Heart left ventricle (tissue), 16 donors: Measurements from ENCODE around the gene PACS1. TPM values are rescaled to one million over a fixed set of nuclear protein-coding genes. Genes with fewer than 3 reads are reported as not detected.

Source experiments
- ATAC-seq, 4 donors: fragments of 200-7000 bp; cut with Tn5 transposase; one replicate each; pipeline ENCODE4 v1.9.1; 2020 to 2022; ENCODE audit warnings: moderate library complexity in 4 of 4, mild to moderate bottlenecking in 3 of 4, moderate number of reproducible peaks in 1 of 4
- DNase-seq, 5 donors: peaks; one replicate each; pipeline ENCODE4 v3.0.0-alpha.2; 2020
- H3K27ac ChIP-seq, 12 donors: fragments of 200-600 bp; sonication (generic) in 4 of 12; one replicate each; pipeline versions ENCODE4 v1.5.0 to v1.8.0; 2016 to 2022; ENCODE audit warnings: mild to moderate bottlenecking in 2 of 12
- H3K27me3 ChIP-seq, 9 donors: fragments of 200-600 bp; sonication (generic) in 2 of 9; one replicate each; pipeline versions ENCODE4 v1.5.1 to v1.8.0; 2016 to 2022; ENCODE audit warnings: mild to moderate bottlenecking in 3 of 9
- H3K36me3 ChIP-seq, 9 donors: fragments of 200-600 bp; sonication (generic) in 2 of 9; one replicate each; pipeline versions ENCODE4 v1.5.0 to v1.8.0; 2018 to 2022; ENCODE audit warnings: mild to moderate bottlenecking in 2 of 9
- H3K4me1 ChIP-seq, 12 donors: fragments of 200-600 bp; sonication (generic) in 4 of 12; one replicate each; pipeline versions ENCODE4 v1.5.0 to v1.8.0; 2016 to 2022; ENCODE audit warnings: mild to moderate bottlenecking in 3 of 12
- H3K4me3 ChIP-seq, 12 donors: fragments of 200-600 bp; sonication (generic) in 4 of 12; one replicate each; pipeline versions ENCODE4 v1.5.0 to v1.8.0; 2017 to 2022; ENCODE audit warnings: mild to moderate bottlenecking in 9 of 12, moderate library complexity in 4 of 12
- H3K9me3 ChIP-seq, 12 donors: fragments of 200-600 bp; sonication (generic) in 4 of 12; one replicate each; pipeline versions ENCODE4 v1.5.0 to v1.8.0; 2016 to 2022; ENCODE audit warnings: mild to moderate bottlenecking in 1 of 12
- POLR2A ChIP-seq, 2 donors: fragments of 450-650 bp; IDR thresholded peaks; one replicate each; pipeline ENCODE4 v1.6.1; 2017; ENCODE audit warnings: antibody characterized with exemption in 2 of 2, mild to moderate bottlenecking in 2 of 2, moderate library complexity in 2 of 2
- WGBS, 4 donors: extraction: QIAGEN DNeasy Blood & Tissue Kit in 2 of 4; methylation state at CpG; one replicate each; pipeline versions ENCODE4 v1.1.5 to v1.1.7; 2013 to 2018; 5-methylcytosine and 5-hydroxymethylcytosine counted together
- intact Hi-C, 10 donors: fragments of 100-400 bp; cut with DNase I; formaldehyde crosslinking; loops; one replicate each; pipeline versions ENCODE4 v1.11.1 to v1.14.2; 2022
- polyA plus RNA-seq, 2 donors: library from polyadenylated mRNA; stranded (reverse); fragments of 200-250 nt; gene quantifications; one replicate each; pipeline ENCODE4 v1.2.3, GENCODE V29; 2013
- total RNA-seq, 9 donors: library from RNA; depleted of rRNA in 2 of 9; stranded (reverse); fragments of >200 nt in 2 of 9; fragmentation: NEBNext Ultra II Directional in 3 of 9; extraction: Animal tissue kit (Norgen Biotek cat#: 25700) in 3 of 9; gene quantifications; one replicate each; pipeline versions ENCODE4 v1.1.0 to v1.2.4, GENCODE V29; 2016 to 2023
- TF ChIP-seq, protein P1 (sequence below), 12 donors: fragments of 200-600 bp; sonication (generic) in 4 of 12; IDR thresholded peaks; one replicate each; pipeline versions ENCODE4 v1.5.0 to v1.8.0; 2018 to 2022; ENCODE audit warnings: antibody characterized with exemption in 12 of 12, mild to moderate bottlenecking in 5 of 12
- donor health status: ischemic (EF 13 %, LVEDD 7.1; RV severe dilation, severe dysfunction).
- donor health status: healthy with polysubstance abuse.
- donor health status: DM: no; HTN: yes; CAD: no.
- donor health status: DM: no; HTN: no; CAD: no.
- donor health status: ischemic (EF 25% LVEDD 6.9; RV normal size, moderate dysfunction).
- donor health status: ischemic (EF 25% LVEDD 5.7; RV mildly dilated, moderate dysfunction).
- donor health status: healthy.
- donor health status: DM: yes; HTN: yes; CAD: no.
- donor health status: ischemic (EF 35%, LVEDD 5.7; RV mildly dilated, moderate dysfunction).
- donor health status: nonischemic (EF 11% LVEDD 7.7; RV severe dilation, severe dysfunction).
- donor health status: DM: yes; HTN: yes; CAD: no.
- donor health status: PGD.
- donor health status: ischemic (EF 29% LVEDD 5.4; RV normal size, mild dysfunction).
- donor health status: nonischemic (EF 23%, LVEDD 6.1; RV moderate dilation, normal function).

PACS1 gene
- total and polyA plus RNA-seq, 11 donors: 30.6 to 151 (median 89.8) TPM

DNA sequence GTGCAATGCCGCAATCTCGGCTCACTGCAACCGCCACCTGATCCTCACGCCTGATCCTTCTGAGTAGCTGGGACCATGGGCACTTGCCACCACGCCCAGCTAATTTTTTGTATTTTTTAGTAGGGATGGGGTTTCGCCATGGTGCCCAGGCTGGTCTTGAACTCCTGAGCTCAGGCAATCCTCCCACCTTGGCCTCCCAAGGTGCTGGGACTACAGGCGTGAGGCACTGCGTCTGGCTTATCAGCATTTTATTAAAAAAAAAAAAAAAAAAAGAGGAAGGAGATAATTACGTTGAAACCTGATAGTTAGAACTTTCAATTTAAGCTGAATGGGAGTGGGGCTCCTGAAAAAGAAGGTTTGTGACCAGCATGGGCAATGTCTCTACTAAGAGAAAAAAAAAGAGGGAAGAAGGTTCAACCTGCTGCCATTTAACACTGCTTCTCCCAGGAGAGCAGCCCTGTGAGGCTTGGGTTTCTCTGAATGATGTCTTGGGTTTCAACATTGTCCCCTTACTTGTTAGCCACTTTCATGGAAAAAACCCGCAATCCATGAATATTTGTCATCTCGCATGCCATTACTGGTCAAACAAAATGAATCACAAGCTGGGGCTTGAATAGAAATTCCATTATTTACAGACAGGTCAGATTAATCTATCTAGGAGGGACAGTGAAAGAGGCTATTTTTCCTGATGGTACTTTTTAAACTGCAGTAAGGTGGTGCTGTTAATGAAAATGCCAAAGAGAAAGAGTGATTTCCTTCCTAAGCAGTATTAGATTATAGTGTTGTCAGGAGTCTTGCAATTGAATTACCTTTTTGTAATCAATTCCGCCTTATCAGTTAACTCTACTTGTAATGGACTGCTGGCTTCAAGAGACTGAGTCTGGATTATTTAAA lies 72.5 kb downstream of the PACS1 start:
- 92 to 95% (median 92%) methylated on average over 12 of the region's 12 CpGs for WGBS, 4 donors
- TF ChIP-seq POLR2A (IDR thresholded peaks at IDR 0.05): no peak
- TF ChIP-seq, protein P1, sequence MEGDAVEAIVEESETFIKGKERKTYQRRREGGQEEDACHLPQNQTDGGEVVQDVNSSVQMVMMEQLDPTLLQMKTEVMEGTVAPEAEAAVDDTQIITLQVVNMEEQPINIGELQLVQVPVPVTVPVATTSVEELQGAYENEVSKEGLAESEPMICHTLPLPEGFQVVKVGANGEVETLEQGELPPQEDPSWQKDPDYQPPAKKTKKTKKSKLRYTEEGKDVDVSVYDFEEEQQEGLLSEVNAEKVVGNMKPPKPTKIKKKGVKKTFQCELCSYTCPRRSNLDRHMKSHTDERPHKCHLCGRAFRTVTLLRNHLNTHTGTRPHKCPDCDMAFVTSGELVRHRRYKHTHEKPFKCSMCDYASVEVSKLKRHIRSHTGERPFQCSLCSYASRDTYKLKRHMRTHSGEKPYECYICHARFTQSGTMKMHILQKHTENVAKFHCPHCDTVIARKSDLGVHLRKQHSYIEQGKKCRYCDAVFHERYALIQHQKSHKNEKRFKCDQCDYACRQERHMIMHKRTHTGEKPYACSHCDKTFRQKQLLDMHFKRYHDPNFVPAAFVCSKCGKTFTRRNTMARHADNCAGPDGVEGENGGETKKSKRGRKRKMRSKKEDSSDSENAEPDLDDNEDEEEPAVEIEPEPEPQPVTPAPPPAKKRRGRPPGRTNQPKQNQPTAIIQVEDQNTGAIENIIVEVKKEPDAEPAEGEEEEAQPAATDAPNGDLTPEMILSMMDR (IDR thresholded peaks at IDR 0.05): no peak
- Histone ChIP-seq H3K4me1 (peaks cover 0 to 20% (median 5%) of the 10 kb centered on the region in 12 donors), H3K27me3 (no peaks in the 10 kb centered on the region), H3K9me3 (no peaks in the 10 kb centered on the region), H3K27ac (no peak overlapping the region), H3K4me3 (no peak overlapping the region), H3K36me3 (no peaks in the 10 kb centered on the region)
- intact Hi-C loops: loop anchor here in 1 of 10 donors (10.0 kb wide), 1 partner anchor 62 kb away; no protein-coding TSS in a partner anchor
- ATAC-seq: no peak
- DNase-seq: no peak

- Histone ChIP-seq H3K27ac (no peak overlapping the region), H3K4me1 (peaks cover 0 to 16% (median 4%) of the 10 kb centered on the region in 12 donors), H3K27me3 (no peaks in the 10 kb centered on the region), H3K4me3 (no peak overlapping the region), H3K9me3 (no peaks in the 10 kb centered on the region), H3K36me3 (no peaks in the 10 kb centered on the region)
- DNase-seq (no peak), ATAC-seq (no peak)
- no peak for TF ChIP-seq POLR2A (IDR thresholded peaks at IDR 0.05)
- TF ChIP-seq, protein P1 (IDR thresholded peaks at IDR 0.05): no peak
- 93 to 96% (median 95%) methylated on average over 3 of the region's 3 CpGs for WGBS, 4 donors
- intact Hi-C loops: loop anchor here in 1 of 10 donors (10.0 kb wide), 1 partner anchor 62 kb away; no protein-coding TSS in a partner anchor
Measured at GRCh38 chr11:66143264-66143566, 73.1 kb downstream of the PACS1 start.

- no peak for DNase-seq
- H3K27me3 ChIP-seq: no peaks in the 10 kb centered on the region
- intact Hi-C loops: loop anchor here in 1 of 10 donors (10.0 kb wide), 1 partner anchor 61 kb away; no protein-coding TSS in a partner anchor
- TF ChIP-seq, protein P1 (IDR thresholded peaks at IDR 0.05): no peak
- no peak for TF ChIP-seq POLR2A (IDR thresholded peaks at IDR 0.05)
- H3K9me3 ChIP-seq: no peaks in the 10 kb centered on the region
- WGBS, 4 donors: 93 to 98% (median 96%) methylated on average over 5 of the region's 5 CpGs
- peaks cover 0 to 16% (median 4%) of the 10 kb centered on the region in 12 donors for H3K4me1 ChIP-seq
- ATAC-seq: no peak
- H3K27ac ChIP-seq: no peak overlapping the region
- H3K4me3 ChIP-seq: no peak overlapping the region
- H3K36me3 ChIP-seq: no peaks in the 10 kb centered on the region
Measured at GRCh38 chr11:66143996-66144678, 74.1 kb downstream of the PACS1 start.

DNA sequence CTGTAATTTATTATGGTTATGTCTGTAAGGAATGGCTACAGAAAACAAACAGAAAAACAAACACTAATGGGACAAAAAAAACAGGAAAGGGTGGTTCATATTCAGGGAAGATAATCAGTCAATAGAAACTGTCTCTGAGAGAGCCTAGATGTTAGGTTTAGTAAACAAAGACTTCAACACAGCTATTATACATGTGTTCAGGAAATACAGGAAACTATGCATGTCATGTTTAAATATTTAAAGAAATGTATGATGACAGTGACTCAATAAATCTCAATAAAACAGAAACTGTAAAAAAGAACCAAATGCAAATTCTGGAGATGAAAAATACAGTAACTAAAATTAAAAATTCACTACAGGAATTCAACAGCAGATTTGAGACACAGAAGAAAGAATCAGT lies 76.0 kb downstream of the PACS1 start:
- H3K27ac ChIP-seq: no peak overlapping the region
- no peak for ATAC-seq
- H3K27me3 ChIP-seq: no peaks in the 10 kb centered on the region
- H3K4me3 ChIP-seq: no peak overlapping the region
- H3K9me3 ChIP-seq: no peaks in the 10 kb centered on the region
- intact Hi-C loops: loop anchor here in 1 of 10 donors (10.0 kb wide), 1 partner anchor 59 kb away; no protein-coding TSS in a partner anchor
- TF ChIP-seq, protein P1 (IDR thresholded peaks at IDR 0.05): no peak
- TF ChIP-seq POLR2A (IDR thresholded peaks at IDR 0.05): no peak
- H3K4me1 ChIP-seq: peaks cover 0 to 29% (median 12%) of the 10 kb centered on the region in 12 donors
- DNase-seq: no peak
- H3K36me3 ChIP-seq: no peaks in the 10 kb centered on the region
